A673 (cell line): ENCODE results near the gene EFHD2. TPM values are rescaled to one million over a fixed set of nuclear protein-coding genes. Genes with fewer than 3 reads are reported as not detected.
"Not testable (repeated sequence)": the region's sequence is repeated elsewhere in the genome, so short reads cannot be mapped to it uniquely, and the experiment has no call there.

Experiments
- BruUV-seq: library from RNA; stranded (reverse); fragments of 400-500 nt; replicated peaks from 2 replicates; lab custom pipeline; 2021; lab: Mats Ljungman, UMichigan
- CTCF ChIA-PET: fragments of 300-600 bp; sonication (Branson Sonifier 250); formaldehyde crosslinking; loops from one replicate; lab custom pipeline; 2022; ENCODE audit warnings: antibody characterized with exemption; lab: Charles Lee
- POLR2A ChIA-PET: fragments of 300-600 bp; sonication (Branson Sonifier 250); formaldehyde crosslinking; loops from one replicate; lab custom pipeline; 2022; ENCODE audit warnings: antibody characterized with exemption; ENCODE audit not compliant: low non-redundant PET; lab: Charles Lee
- DNase-seq: peaks from one replicate; pipeline ENCODE4 v3.0.0-alpha.2; 2015; ENCODE audit warnings: low spot score
- H3K27ac ChIP-seq: fragments of 200-600 bp; sonication (generic); 2 replicates; pipeline ENCODE4 v1.5.1; 2016; ENCODE audit warnings: mixed run types, low read depth, mild to moderate bottlenecking, mixed read lengths, antibody characterized with exemption, low read length; ENCODE audit not compliant: poor library complexity, severe bottlenecking
- H3K27me3 ChIP-seq: fragments of 200-600 bp; sonication (generic); replicated peaks from 2 replicates; pipeline ENCODE4 v1.6.1; 2017; ENCODE audit warnings: mixed run types, low read depth, mild to moderate bottlenecking, mixed read lengths, antibody characterized with exemption, low read length; ENCODE audit not compliant: insufficient read depth, poor library complexity
- H3K36me3 ChIP-seq: fragments of 200-600 bp; sonication (generic); 2 replicates; pipeline ENCODE4 v1.6.1; 2016; ENCODE audit warnings: mixed run types, mild to moderate bottlenecking, mixed read lengths, antibody characterized with exemption, low read length; ENCODE audit not compliant: insufficient read depth, poor library complexity, severe bottlenecking
- H3K4me1 ChIP-seq: fragments of 200-600 bp; sonication (generic); 2 replicates; pipeline ENCODE4 v1.6.1; 2017; ENCODE audit warnings: mixed run types, mild to moderate bottlenecking, mixed read lengths, antibody characterized with exemption, low read length; ENCODE audit not compliant: insufficient read depth, poor library complexity, severe bottlenecking
- H3K4me3 ChIP-seq: fragments of 200-600 bp; sonication (generic); 2 replicates; pipeline ENCODE4 v1.5.1; 2016; ENCODE audit warnings: low read depth, mixed run types, mild to moderate bottlenecking, mixed read lengths, low read length; ENCODE audit not compliant: poor library complexity, severe bottlenecking
- H3K9me3 ChIP-seq: fragments of 200-600 bp; sonication (generic); 2 replicates; pipeline ENCODE4 v1.6.1; 2016; ENCODE audit warnings: mixed run types, low read depth, mild to moderate bottlenecking, mixed read lengths, antibody characterized with exemption, low read length; ENCODE audit not compliant: poor library complexity, severe bottlenecking
- EZH2 ChIP-seq: fragments of 200-600 bp; sonication (generic); IDR thresholded peaks from 2 replicates; pipeline ENCODE4 v1.6.1; 2017; ENCODE audit warnings: borderline replicate concordance, low read depth, mild to moderate bottlenecking, mixed read lengths, antibody characterized with exemption, low read length; ENCODE audit not compliant: poor library complexity, severe bottlenecking
- intact Hi-C: fragments of 100-400 bp; cut with micrococcal nuclease; formaldehyde crosslinking; loops from one replicate; pipeline ENCODE4 v1.10.0; 2022; ENCODE audit not compliant: unreplicated experiment
- total RNA-seq: library from RNA; stranded (reverse); gene quantifications from 2 replicates; pipeline ENCODE4 v1.2.3, GENCODE V29; 2021
- TF ChIP-seq, protein P1 (sequence below): fragments of 300-800, 200-600 bp; sonication (generic); conservative IDR thresholded peaks from 2 replicates; pipeline ENCODE4 v1.5.1; 2017; ENCODE audit warnings: low read depth, mild to moderate bottlenecking, antibody characterized with exemption, low read length, moderate library complexity, mixed read lengths

Gene EFHD2
- total RNA-seq, 1 experiment from 2014 or later = 32.5 TPM

- POLR2A ChIA-PET, H3K4me1 ChIP-seq, CTCF ChIA-PET, H3K27me3 ChIP-seq, H3K4me3 ChIP-seq, H3K36me3 ChIP-seq, DNase-seq, BruUV-seq, intact Hi-C loops, H3K27ac ChIP-seq, H3K9me3 ChIP-seq: not testable (repeated sequence)
Measured at GRCh38 chr1:15471067-15471466, 61.4 kb downstream of the EFHD2 start.

GRCh38 chr1:15471723-15472122 lies 62.0 kb downstream of the EFHD2 start:
- H3K4me3 ChIP-seq, DNase-seq, H3K36me3 ChIP-seq, H3K27ac ChIP-seq, BruUV-seq, POLR2A ChIA-PET, H3K4me1 ChIP-seq, intact Hi-C loops, H3K9me3 ChIP-seq, H3K27me3 ChIP-seq: not testable (repeated sequence)
- CTCF ChIA-PET = interaction anchor here (0.7 kb wide), 1 partner anchor 883 kb away, joined by 4 read pairs; no protein-coding TSS in a partner anchor

DNA sequence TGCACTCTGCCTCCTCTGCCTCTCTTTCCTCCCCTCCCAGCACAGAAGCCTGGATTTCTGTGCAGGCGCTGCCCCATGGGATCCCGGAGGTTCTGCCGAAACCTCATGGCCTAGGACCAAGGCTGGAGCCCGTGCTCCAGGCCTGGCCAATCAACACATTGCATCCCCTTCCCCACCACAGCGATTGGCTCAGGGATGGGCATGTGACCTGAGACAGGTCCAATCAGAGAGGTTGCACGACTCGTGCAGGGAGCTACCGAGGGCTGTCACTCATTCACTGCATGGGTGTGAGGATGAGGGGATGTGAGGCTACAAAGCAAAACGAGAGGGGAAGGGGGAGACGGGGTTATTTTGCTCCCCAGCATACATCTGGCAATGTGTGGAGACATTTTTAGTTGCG lies 62.9 kb downstream of the EFHD2 start:
- CTCF ChIA-PET = no interaction called here
- no peak overlapping the region for H3K27ac ChIP-seq
- H3K4me3 ChIP-seq = no peak overlapping the region
- H3K27me3 ChIP-seq = no peaks in the 10 kb centered on the region
- intact Hi-C loops = no loop called here
- no TSS peak for BruUV-seq
- POLR2A ChIA-PET = no interaction called here
- no peaks in the 10 kb centered on the region for H3K4me1 ChIP-seq
- DNase-seq = no peak
- TF ChIP-seq, protein P1, sequence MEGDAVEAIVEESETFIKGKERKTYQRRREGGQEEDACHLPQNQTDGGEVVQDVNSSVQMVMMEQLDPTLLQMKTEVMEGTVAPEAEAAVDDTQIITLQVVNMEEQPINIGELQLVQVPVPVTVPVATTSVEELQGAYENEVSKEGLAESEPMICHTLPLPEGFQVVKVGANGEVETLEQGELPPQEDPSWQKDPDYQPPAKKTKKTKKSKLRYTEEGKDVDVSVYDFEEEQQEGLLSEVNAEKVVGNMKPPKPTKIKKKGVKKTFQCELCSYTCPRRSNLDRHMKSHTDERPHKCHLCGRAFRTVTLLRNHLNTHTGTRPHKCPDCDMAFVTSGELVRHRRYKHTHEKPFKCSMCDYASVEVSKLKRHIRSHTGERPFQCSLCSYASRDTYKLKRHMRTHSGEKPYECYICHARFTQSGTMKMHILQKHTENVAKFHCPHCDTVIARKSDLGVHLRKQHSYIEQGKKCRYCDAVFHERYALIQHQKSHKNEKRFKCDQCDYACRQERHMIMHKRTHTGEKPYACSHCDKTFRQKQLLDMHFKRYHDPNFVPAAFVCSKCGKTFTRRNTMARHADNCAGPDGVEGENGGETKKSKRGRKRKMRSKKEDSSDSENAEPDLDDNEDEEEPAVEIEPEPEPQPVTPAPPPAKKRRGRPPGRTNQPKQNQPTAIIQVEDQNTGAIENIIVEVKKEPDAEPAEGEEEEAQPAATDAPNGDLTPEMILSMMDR = no peak
- TF ChIP-seq EZH2 = no peak
- no peaks in the 10 kb centered on the region for H3K9me3 ChIP-seq
- no peaks in the 10 kb centered on the region for H3K36me3 ChIP-seq

- no peaks in the 10 kb centered on the region for H3K9me3 ChIP-seq
- no peaks in the 10 kb centered on the region for H3K4me1 ChIP-seq
- no peak within 1 kb of the TSS for H3K27ac ChIP-seq
- no peak for DNase-seq
- no TSS peak for BruUV-seq
- ChIA-PET POLR2A (no interaction called here), CTCF (no interaction called here)
- no peak within 1 kb of the TSS for H3K4me3 ChIP-seq
- H3K36me3 ChIP-seq = no peaks in the 10 kb centered on the region
- intact Hi-C loops = no loop called here
- TF ChIP-seq, protein P1 = no peak
- TF ChIP-seq EZH2 = no peak
- no peaks in the 10 kb centered on the region for H3K27me3 ChIP-seq
Measured at GRCh38 chr1:15475752-15476314, 66.1 kb downstream of the EFHD2 start, which contains the start of gene CELA2B. TSS of gene CELA2B (plus strand) at chr1:15476104. CDS start at chr1:15476126, 22 bp downstream.
